VCaP (cell line): Measurements from ENCODE around the gene TRAPPC10.

Experiments used
- H3K27ac ChIP-seq: fragments of 450-650 bp; 2 replicates; pipeline ENCODE4 v1.5.1; 2017
- TF ChIP-seq, protein P1 (sequence below): fragments of 450-650 bp; conservative IDR thresholded peaks from 2 replicates; pipeline ENCODE4 v1.5.1; 2017; ENCODE audit warnings: mild to moderate bottlenecking, moderate library complexity

Gene TRAPPC10

DNA sequence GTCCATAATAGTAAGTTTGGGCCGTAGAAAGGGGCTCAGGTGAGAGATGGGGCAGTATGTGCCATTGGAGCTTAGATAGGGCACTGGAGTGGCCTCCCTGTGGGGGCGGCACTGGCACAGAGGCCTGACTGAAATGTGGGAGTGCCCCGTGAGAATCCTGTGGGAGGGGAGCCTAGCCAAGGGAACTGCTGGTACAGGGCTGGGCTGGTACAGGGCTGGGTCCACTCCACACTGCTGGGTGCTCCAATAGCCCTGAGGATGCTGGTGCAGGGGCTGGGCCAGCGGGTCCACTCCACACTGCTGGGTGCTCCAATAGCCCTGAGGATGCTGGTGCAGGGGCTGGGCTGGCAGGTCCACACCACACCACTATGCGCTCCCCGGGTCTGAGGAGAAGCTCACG is 50.3 kb downstream of the TRAPPC10 start:
- TF ChIP-seq, protein P1, sequence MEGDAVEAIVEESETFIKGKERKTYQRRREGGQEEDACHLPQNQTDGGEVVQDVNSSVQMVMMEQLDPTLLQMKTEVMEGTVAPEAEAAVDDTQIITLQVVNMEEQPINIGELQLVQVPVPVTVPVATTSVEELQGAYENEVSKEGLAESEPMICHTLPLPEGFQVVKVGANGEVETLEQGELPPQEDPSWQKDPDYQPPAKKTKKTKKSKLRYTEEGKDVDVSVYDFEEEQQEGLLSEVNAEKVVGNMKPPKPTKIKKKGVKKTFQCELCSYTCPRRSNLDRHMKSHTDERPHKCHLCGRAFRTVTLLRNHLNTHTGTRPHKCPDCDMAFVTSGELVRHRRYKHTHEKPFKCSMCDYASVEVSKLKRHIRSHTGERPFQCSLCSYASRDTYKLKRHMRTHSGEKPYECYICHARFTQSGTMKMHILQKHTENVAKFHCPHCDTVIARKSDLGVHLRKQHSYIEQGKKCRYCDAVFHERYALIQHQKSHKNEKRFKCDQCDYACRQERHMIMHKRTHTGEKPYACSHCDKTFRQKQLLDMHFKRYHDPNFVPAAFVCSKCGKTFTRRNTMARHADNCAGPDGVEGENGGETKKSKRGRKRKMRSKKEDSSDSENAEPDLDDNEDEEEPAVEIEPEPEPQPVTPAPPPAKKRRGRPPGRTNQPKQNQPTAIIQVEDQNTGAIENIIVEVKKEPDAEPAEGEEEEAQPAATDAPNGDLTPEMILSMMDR, result no peak
- no peak overlapping the region for H3K27ac ChIP-seq

DNA sequence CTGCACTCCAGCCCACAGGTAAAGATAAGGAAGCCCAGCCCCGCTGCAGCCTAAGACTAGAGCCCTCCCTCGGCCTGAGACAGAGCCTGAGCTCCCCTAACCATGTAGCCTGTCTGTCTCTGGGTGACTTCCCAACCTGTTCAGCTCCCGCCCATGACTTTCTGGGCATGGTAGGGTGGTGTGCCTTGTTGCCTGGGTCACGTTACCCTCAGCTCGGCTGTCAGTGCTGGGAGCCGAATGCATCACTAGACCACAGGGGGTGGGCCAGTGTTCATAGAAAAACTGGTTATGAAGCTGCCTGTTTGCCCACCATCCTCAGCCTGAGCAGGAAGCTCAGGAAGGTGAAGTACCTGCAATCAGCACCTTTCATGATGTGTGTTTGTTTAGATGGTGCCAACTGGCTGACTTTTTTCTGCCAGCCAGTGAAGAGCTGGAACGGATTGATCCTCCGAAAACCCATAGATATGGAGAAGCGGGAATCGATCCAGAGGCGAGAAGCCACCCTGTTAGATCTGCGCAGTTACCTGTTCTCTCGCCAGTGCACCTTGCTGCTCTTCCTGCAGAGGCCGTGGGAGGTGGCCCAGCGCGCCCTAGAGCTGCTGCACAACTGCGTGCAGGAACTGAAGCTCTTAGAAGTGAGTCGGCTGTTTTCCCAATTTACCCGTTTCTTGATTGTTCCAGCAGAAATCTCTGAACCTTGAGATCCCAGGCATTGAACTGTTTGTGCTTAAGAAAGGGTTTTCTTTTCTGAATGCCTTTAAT is 51.2 kb downstream of the TRAPPC10 start:
- H3K27ac ChIP-seq, result peak overlapping the region; percentile 2; the same call in 1 of the 2 replicates

DNA sequence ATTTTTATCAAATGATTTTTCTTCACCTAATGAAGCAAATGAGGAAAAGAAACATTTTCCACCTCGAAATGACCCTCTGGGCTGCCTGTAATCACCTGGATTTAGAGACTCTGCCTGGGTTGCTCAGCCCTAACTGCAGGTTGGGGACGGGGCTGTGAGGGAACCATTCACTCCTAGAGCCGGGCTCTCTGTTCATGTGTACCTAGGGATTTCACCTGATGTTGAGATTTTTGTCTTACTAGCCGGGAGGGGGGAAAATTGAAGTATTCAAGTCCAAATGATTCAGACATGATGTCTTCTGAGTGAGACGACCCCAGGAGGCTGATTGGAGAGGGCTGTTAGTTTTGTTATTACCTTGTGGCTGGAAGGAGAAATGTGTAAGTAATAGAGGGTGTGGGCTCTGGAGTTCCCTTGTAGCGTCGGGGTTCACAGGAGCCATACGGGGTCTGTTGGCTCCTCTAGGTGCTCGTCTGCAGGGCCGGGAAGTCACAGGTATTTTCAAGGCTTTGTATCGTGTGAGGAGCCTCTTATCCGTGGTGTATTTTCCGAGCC is 52.8 kb downstream of the TRAPPC10 start:
- TF ChIP-seq, protein P1, result no peak
- H3K27ac ChIP-seq, result no peak overlapping the region

More for the DNA sequence above, 51.2 kb downstream of the TRAPPC10 start:
- TF ChIP-seq, protein P1, result no peak

DNA sequence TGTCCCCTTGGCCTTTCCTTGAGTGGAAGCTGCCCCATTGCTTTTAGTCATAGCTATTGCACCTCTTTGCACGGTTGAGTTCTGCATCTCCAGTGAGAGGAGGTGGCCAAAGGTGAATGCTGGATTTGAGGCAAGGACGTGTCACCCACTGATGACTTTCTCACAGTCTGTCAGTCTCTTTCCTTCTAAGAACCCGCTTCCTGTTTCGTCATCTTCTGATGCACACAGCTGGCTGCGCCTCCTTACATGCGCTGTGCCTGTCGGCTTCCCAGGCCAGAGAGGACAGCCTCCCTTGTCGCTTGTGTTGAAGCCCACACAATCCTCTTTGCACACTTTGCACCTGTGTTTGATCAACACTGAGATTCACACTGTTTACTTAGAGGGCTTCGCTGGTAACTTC is 53.3 kb downstream of the TRAPPC10 start:
- no peak overlapping the region for H3K27ac ChIP-seq
- TF ChIP-seq, protein P1, result no peak

DNA sequence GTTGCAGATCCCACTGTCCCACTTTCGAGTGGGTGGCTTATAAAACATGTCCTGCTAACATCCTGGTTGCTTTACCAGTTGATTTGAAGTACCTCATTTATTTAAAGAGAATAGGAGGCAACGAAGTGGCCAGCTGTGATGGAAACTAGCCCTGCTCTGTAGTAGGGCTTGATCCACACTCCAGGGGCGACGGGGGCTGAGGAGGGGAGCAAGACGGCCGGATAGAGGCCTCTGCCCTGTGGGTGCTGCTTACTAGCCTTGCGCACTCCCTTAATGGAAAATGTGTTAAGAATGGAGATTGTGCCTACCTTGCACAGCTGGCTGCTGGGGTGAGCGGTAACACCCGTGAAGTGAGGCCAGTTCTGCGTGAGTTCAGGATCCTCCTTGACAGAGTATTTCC is 54.0 kb downstream of the TRAPPC10 start:
- TF ChIP-seq, protein P1, result no peak
- H3K27ac ChIP-seq, result no peak overlapping the region; the same call in 1 of the 2 replicates

DNA sequence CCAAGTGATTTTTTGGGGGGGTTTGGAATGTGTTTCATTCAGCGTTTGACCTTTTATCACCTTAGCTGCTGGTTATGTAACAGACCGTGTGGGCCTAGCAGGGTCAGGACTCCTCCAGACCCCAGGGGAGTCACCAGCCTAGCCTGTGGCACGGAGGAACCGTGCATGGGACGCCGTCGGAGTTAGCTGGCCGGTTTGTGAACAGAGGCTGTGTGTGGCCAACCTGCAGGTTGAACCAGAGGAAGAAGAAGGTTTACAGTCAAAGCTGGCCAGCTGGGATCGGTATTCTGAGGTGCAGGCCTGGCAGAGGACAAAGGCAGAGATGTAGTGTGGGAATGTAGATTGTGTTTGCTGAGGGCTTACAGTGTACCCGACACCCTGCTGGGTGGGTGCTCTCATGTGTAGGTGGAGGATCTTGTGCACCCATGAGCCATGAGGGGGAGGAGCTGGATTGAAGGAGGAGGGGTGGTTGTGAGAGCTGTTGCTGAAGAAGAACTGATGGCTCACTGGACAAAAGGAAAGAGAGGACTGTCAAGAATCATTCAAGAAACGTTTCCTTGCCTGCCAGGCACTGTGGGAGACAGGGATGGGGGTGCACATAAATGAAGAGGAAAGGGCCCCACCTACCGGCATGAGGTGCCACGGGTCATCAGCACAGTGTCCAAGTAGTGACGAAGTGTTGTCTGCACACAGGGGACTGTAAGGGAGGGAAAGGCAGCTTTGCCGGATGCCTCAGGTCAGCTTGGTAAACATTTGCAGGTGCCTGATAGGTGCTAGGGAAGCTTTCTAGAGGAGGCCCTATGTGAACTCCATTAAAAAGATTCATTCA is 55.1 kb downstream of the TRAPPC10 start:
- peak overlapping the region; percentile 33 for H3K27ac ChIP-seq
- TF ChIP-seq, protein P1, result peak; percentile 62

DNA sequence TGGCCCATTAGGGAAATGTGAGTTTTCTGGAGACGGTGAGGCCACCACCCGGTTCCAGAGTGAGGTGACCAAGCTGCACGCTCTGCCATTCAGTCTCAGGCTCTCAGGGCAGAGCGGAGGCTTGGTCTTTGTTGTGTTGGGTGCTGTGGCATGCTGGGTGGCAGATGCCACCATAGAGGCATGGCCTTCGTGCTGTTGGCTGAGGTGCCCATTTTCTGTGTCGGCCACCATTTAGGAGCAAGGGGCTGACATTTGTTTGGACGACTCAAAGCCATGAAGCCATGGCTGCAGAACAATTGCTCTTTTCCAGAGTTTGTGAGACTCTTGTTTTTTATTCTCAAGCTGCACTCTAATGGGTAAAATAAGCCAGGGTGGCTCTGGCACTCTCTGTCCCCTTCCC is 58.3 kb downstream of the TRAPPC10 start:
- TF ChIP-seq, protein P1, result no peak

More for the DNA sequence above, 58.3 kb downstream of the TRAPPC10 start:
- no peak overlapping the region for H3K27ac ChIP-seq
